HepG2 (cell line): Measurements from ENCODE around the gene SUV39H2. TPM values are rescaled to one million over a fixed set of nuclear protein-coding genes. Genes with fewer than 3 reads are reported as not detected.

Experiments
- ATF7 ChIP-seq, 2 experiments: fragments of 450-650 bp in 1 of 2; sonication (generic) in 1 of 2; formaldehyde crosslinking in 1 of 2; IDR thresholded peaks; 2 replicates each; pipeline versions ENCODE4 v1.4.0 to v1.6.1; 2016 to 2020; ENCODE audit warnings: antibody characterized with exemption in 1 of 2, mild to moderate bottlenecking in 1 of 2, missing genetic modification reagents in 1 of 2
- EHMT2 ChIP-seq: fragments of 200-600 bp; sonication (generic); IDR thresholded peaks from 2 replicates; pipeline ENCODE4 v1.7.0; 2017; ENCODE audit warnings: antibody characterized with exemption, low read depth, low read length, borderline replicate concordance
- ELF4 ChIP-seq: sonication (generic); formaldehyde crosslinking; IDR thresholded peaks from 2 replicates; pipeline ENCODE4 v1.5.0; 2020; ENCODE audit warnings: missing genetic modification reagents, mild to moderate bottlenecking, moderate library complexity, borderline replicate concordance
- FUBP1 ChIP-seq: sonication (generic); formaldehyde crosslinking; IDR thresholded peaks from 2 replicates; pipeline ENCODE4 v1.5.1; 2020; ENCODE audit warnings: missing genetic modification reagents, mild to moderate bottlenecking, borderline replicate concordance
- HINFP ChIP-seq: sonication (generic); formaldehyde crosslinking; IDR thresholded peaks from 2 replicates; pipeline ENCODE4 v1.4.0; 2020; ENCODE audit warnings: low read depth, mild to moderate bottlenecking, missing genetic modification reagents
- MZF1 ChIP-seq: sonication (generic); formaldehyde crosslinking; IDR thresholded peaks from 2 replicates; pipeline ENCODE4 v1.8.1; 2023; ENCODE audit warnings: mild to moderate bottlenecking, missing genetic modification reagents, borderline replicate concordance
- POLR2AphosphoS5 ChIP-seq: IDR thresholded peaks from 2 replicates; pipeline ENCODE4 v1.6.1; 2012; ENCODE audit warnings: low read depth, low read length
- RFX1 ChIP-seq: fragments of 450-650 bp; IDR thresholded peaks from 2 replicates; pipeline ENCODE4 v1.6.1; 2017
- RFX3 ChIP-seq: IDR thresholded peaks from 2 replicates; pipeline ENCODE4 v1.6.1; 2016; ENCODE audit warnings: missing biosample characterization, missing genetic modification reagents
- SATB2 ChIP-seq: sonication (generic); formaldehyde crosslinking; IDR thresholded peaks from 2 replicates; pipeline ENCODE4 v1.5.0; 2020; ENCODE audit warnings: missing genetic modification reagents
- SOX13 ChIP-seq, 3 experiments: fragments of 450-650 bp in 1 of 3; sonication (generic) in 1 of 3; formaldehyde crosslinking in 1 of 3; IDR thresholded peaks in 2 of 3; conservative IDR thresholded peaks in 1 of 3; 2 replicates each; pipeline versions ENCODE4 v1.5.0 to v1.6.1; 2016 to 2020; ENCODE audit warnings: antibody characterized with exemption in 1 of 3, mild to moderate bottlenecking in 1 of 3, missing compliant biosample characterization in 1 of 3, missing genetic modification reagents in 1 of 3, moderate library complexity in 1 of 3
- TFE3 ChIP-seq: IDR thresholded peaks from 2 replicates; pipeline ENCODE4 v1.6.1; 2016
- THYN1 ChIP-seq: sonication (generic); formaldehyde crosslinking; IDR thresholded peaks from 2 replicates; pipeline ENCODE4 v1.8.1; 2023; ENCODE audit warnings: low read depth, mild to moderate bottlenecking, moderate library complexity, missing genetic modification reagents, borderline replicate concordance
- ZC3H4 ChIP-seq: sonication (generic); formaldehyde crosslinking; IDR thresholded peaks from 2 replicates; pipeline ENCODE4 v1.4.0; 2020; ENCODE audit warnings: missing genetic modification reagents, borderline replicate concordance
- ZFP82 ChIP-seq: sonication (generic); formaldehyde crosslinking; IDR thresholded peaks from 2 replicates; pipeline ENCODE4 v1.5.1; 2020; ENCODE audit warnings: mild to moderate bottlenecking, missing genetic modification reagents, borderline replicate concordance
- ZMYM4 ChIP-seq: sonication (generic); formaldehyde crosslinking; IDR thresholded peaks from 2 replicates; pipeline ENCODE4 v1.8.1; 2023; ENCODE audit warnings: mild to moderate bottlenecking, missing genetic modification reagents
- ZNF3 ChIP-seq: IDR thresholded peaks from 2 replicates; pipeline ENCODE4 v1.7.0; 2017; ENCODE audit warnings: inconsistent platforms
- ZNF563 ChIP-seq: sonication (generic); formaldehyde crosslinking; IDR thresholded peaks from 2 replicates; pipeline ENCODE4 v1.8.0; 2022; ENCODE audit warnings: mild to moderate bottlenecking, moderate library complexity, missing genetic modification reagents
- ZNF580 ChIP-seq: IDR thresholded peaks from 2 replicates; pipeline ENCODE4 v1.6.1; 2016; ENCODE audit warnings: low read depth, borderline replicate concordance
- ZNF589 ChIP-seq: sonication (generic); formaldehyde crosslinking; conservative IDR thresholded peaks from 2 replicates; pipeline ENCODE4 v1.8.0; 2022; ENCODE audit warnings: mild to moderate bottlenecking, moderate library complexity, missing genetic modification reagents
- ZSCAN20 ChIP-seq: sonication (generic); formaldehyde crosslinking; IDR thresholded peaks from 2 replicates; pipeline ENCODE4 v1.4.0; 2020; ENCODE audit warnings: missing genetic modification reagents, mild to moderate bottlenecking, borderline replicate concordance
- ZSCAN31 ChIP-seq: sonication (generic); formaldehyde crosslinking; IDR thresholded peaks from 2 replicates; pipeline ENCODE4 v1.5.0; 2020; ENCODE audit warnings: low read depth, mild to moderate bottlenecking, missing genetic modification reagents
- ZSCAN9 ChIP-seq: IDR thresholded peaks from 2 replicates; pipeline ENCODE4 v1.6.1; 2016; ENCODE audit warnings: borderline replicate concordance
- polyA plus RNA-seq, 8 experiments: library from polyadenylated mRNA; depleted of rRNA in 3 of 8; stranded (reverse) in 7 of 8; unstranded in 1 of 8; fragments of >200 nt; fragmentation: Illumina TruSeq in 4 of 8; extraction: Trizol in 4 of 8; gene quantifications; 2 replicates each; pipeline versions ENCODE4 v1.2.1 to v1.2.3, GENCODE V29; 2011 to 2016; ENCODE audit warnings: low read depth in 4 of 8, missing spikeins in 1 of 8, mixed read lengths in 1 of 8; ENCODE audit not compliant: insufficient read depth in 1 of 8
- total RNA-seq, 5 experiments: library from RNA; depleted of rRNA; stranded (reverse); fragments of >200 nt; fragmentation: Illumina TruSeq; extraction: Trizol; gene quantifications; 2 replicates each; pipeline ENCODE4 v1.2.3, GENCODE V29; 2016; ENCODE audit warnings: low read depth in 1 of 5

The SUV39H2 gene
- total and polyA plus RNA-seq, 2 of the 13 experiments (the other 11 are each of a cell fraction or from before 2014, with no cell fraction given), result 9.0 to 44.3 TPM

GRCh38 chr10:14879124-14879927 is 660 bp downstream of the SUV39H2 start (continued):
- TF ChIP-seq SATB2 (no peak), EHMT2 (no peak), ZFP82 (CRISPR knock-in tag) (0 out of 2 replicates have a peak, but pooled peaks have one; percentile 38), ZSCAN9 (no peak), TFE3 (CRISPR knock-in tag) (no peak), ZNF3 (CRISPR knock-in tag) (no peak), POLR2AphosphoS5 (no peak), SOX13 (IDR thresholded peaks at IDR 0.05) (no peak), SOX13 (CRISPR knock-in tag; conservative IDR thresholded peaks at IDR 0.05 in 1 of 2, IDR thresholded peaks at IDR 0.05 in 1 of 2) (no peak), ZC3H4 (CRISPR knock-in tag) (no peak), ATF7 (IDR thresholded peaks at IDR 0.05) (peak; percentile 42; the same call in 1 of the 2 replicates), ATF7 (CRISPR knock-in tag; IDR thresholded peaks at IDR 0.05) (no peak), MZF1 (CRISPR knock-in tag) (no peak), RFX3 (CRISPR knock-in tag) (no peak), FUBP1 (CRISPR knock-in tag) (no peak), ZSCAN31 (CRISPR knock-in tag) (no peak), ZNF563 (no peak; the same call in 1 of the 2 replicates), ELF4 (CRISPR knock-in tag) (no peak), RFX1 (no peak), HINFP (CRISPR knock-in tag) (no peak), ZSCAN20 (no peak), ZNF589 (CRISPR knock-in tag) (0 out of 2 replicates have a peak, but pooled peaks have one; percentile 64), THYN1 (CRISPR knock-in tag) (no peak), ZMYM4 (CRISPR knock-in tag) (no peak), ZNF580 (CRISPR knock-in tag) (no peak)
